ENCODE measurements around the gene GCK.

DNA sequence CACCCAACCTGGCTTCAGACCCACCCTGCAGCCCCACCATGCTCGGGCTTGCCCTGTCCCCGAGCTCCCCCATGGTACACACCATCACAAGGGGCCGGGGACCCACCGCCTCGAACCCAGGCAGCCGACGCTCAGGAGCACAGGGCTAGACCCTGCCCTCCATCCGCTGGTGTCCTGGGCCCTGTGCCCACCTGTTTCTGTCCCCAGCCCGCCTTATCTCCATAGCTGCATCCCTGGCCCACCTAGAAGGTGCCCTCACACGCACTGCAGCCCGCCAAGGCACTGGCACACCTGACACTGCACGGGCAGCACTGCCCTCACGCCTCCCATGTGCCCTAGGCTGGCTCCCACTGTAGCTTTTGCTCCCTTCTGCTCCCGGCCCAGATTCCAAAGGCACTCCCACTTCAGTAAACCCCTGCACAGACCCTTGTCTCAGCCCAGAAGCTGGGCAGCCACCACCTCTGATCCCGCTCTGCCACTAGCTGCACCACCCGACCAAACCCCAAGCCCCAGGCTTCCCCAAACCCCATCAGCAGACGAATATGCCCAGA is 28.7 kb upstream of the GCK start:
- TF ChIP-seq, protein P1, sequence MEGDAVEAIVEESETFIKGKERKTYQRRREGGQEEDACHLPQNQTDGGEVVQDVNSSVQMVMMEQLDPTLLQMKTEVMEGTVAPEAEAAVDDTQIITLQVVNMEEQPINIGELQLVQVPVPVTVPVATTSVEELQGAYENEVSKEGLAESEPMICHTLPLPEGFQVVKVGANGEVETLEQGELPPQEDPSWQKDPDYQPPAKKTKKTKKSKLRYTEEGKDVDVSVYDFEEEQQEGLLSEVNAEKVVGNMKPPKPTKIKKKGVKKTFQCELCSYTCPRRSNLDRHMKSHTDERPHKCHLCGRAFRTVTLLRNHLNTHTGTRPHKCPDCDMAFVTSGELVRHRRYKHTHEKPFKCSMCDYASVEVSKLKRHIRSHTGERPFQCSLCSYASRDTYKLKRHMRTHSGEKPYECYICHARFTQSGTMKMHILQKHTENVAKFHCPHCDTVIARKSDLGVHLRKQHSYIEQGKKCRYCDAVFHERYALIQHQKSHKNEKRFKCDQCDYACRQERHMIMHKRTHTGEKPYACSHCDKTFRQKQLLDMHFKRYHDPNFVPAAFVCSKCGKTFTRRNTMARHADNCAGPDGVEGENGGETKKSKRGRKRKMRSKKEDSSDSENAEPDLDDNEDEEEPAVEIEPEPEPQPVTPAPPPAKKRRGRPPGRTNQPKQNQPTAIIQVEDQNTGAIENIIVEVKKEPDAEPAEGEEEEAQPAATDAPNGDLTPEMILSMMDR (conservative IDR thresholded peaks at IDR 0.05; ENCODE audit: low read depth, low read length), result no peak
- TF ChIP-seq EZH2 (IDR thresholded peaks at IDR 0.05; ENCODE audit: borderline replicate concordance, low read depth, low read length, poor library complexity, severe bottlenecking), result no peak
